ENCODE data around the gene ARID5B.

- no peak for TF ChIP-seq FOXM1 (IDR thresholded peaks at IDR 0.05; ENCODE audit: borderline replicate concordance)
- no peak for TF ChIP-seq SUZ12 (IDR thresholded peaks at IDR 0.05)
Observed at GRCh38 chr10:62029401-62029800, 127.9 kb downstream of the ARID5B start.

All from HEK293T (cell line).